ENCODE measurements around the gene SYNM.
A peak's percentile ranks its signal among the peaks of the same experiment; 100 is the strongest.

SYNM gene

GRCh38 chr15:99149366-99149765 lies 44.5 kb downstream of the SYNM start:
- TF ChIP-seq, protein P1, sequence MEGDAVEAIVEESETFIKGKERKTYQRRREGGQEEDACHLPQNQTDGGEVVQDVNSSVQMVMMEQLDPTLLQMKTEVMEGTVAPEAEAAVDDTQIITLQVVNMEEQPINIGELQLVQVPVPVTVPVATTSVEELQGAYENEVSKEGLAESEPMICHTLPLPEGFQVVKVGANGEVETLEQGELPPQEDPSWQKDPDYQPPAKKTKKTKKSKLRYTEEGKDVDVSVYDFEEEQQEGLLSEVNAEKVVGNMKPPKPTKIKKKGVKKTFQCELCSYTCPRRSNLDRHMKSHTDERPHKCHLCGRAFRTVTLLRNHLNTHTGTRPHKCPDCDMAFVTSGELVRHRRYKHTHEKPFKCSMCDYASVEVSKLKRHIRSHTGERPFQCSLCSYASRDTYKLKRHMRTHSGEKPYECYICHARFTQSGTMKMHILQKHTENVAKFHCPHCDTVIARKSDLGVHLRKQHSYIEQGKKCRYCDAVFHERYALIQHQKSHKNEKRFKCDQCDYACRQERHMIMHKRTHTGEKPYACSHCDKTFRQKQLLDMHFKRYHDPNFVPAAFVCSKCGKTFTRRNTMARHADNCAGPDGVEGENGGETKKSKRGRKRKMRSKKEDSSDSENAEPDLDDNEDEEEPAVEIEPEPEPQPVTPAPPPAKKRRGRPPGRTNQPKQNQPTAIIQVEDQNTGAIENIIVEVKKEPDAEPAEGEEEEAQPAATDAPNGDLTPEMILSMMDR (IDR thresholded peaks at IDR 0.05; ENCODE audit: insufficient read depth, low read depth, low read length, missing control alignments) = no peak
- H3K4me3 ChIP-seq (ENCODE audit: low read length) = no peak overlapping the region
- no peak for DNase-seq (ENCODE audit: low read depth)

GRCh38 chr15:99151156-99151555 lies 46.3 kb downstream of the SYNM start:
- TF ChIP-seq, protein P1 (IDR thresholded peaks at IDR 0.05; ENCODE audit: insufficient read depth, low read depth, low read length, missing control alignments) = no peak
- no peak overlapping the region for H3K4me3 ChIP-seq (ENCODE audit: low read length)
- DNase-seq (ENCODE audit: low read depth) = no peak

- DNase-seq (ENCODE audit: low read depth) = no peak
- TF ChIP-seq, protein P1 (IDR thresholded peaks at IDR 0.05; ENCODE audit: insufficient read depth, low read depth, low read length, missing control alignments) = no peak
These were observed 48.2 kb downstream of the SYNM start for GRCh38 chr15:99153026-99153535.

GRCh38 chr15:99154271-99154670 lies 49.4 kb downstream of the SYNM start:
- TF ChIP-seq, protein P1 (IDR thresholded peaks at IDR 0.05; ENCODE audit: insufficient read depth, low read depth, low read length, missing control alignments) = no peak

More at GRCh38 chr15:99153026-99153535, 48.2 kb downstream of the SYNM start:
- no peak overlapping the region for H3K4me3 ChIP-seq (ENCODE audit: low read length)

GRCh38 chr15:99155961-99156443 lies 51.1 kb downstream of the SYNM start:
- TF ChIP-seq, protein P1 (IDR thresholded peaks at IDR 0.05; ENCODE audit: insufficient read depth, low read depth, low read length, missing control alignments) = no peak
- peak; percentile 85 for DNase-seq (ENCODE audit: low read depth)
- H3K4me3 ChIP-seq (ENCODE audit: low read length) = no peak overlapping the region

More at GRCh38 chr15:99154271-99154670, 49.4 kb downstream of the SYNM start:
- no peak for DNase-seq (ENCODE audit: low read depth)
- H3K4me3 ChIP-seq (ENCODE audit: low read length) = no peak overlapping the region

- TF ChIP-seq, protein P1 (IDR thresholded peaks at IDR 0.05; ENCODE audit: insufficient read depth, low read depth, low read length, missing control alignments) = no peak
- H3K4me3 ChIP-seq (ENCODE audit: low read length) = no peak overlapping the region
- no peak for DNase-seq (ENCODE audit: low read depth)
These were observed 52.6 kb downstream of the SYNM start for GRCh38 chr15:99157456-99157855.
